Gastroesophageal sphincter (tissue), 3 donors: Measurements from ENCODE around the gene CDH13.

Source experiments
- CTCF ChIP-seq, 4 experiments: fragments of 200-600 bp in 2 of 4; fragments of 450-650 bp in 2 of 4; sonication (generic) in 1 of 4; IDR thresholded peaks; one replicate each; pipeline ENCODE4 v1.5.1; 2017 to 2019; ENCODE audit warnings: antibody characterized with exemption in 4 of 4, mild to moderate bottlenecking in 2 of 4, moderate library complexity in 2 of 4
- POLR2AphosphoS5 ChIP-seq: sonication (generic); formaldehyde crosslinking; IDR thresholded peaks from one replicate; pipeline ENCODE4 v1.6.1; 2017; ENCODE audit warnings: antibody characterized with exemption

GRCh38 chr16:83538707-83539106 is 911.9 kb downstream of the CDH13 start:
- no peak for TF ChIP-seq CTCF (IDR thresholded peaks at IDR 0.05)
- TF ChIP-seq POLR2AphosphoS5 = no peak
